Heart left ventricle (tissue), 13 donors: Measurements from ENCODE around the gene REPIN1.

ENCODE experiments used
- POLR2A ChIP-seq, 2 donors: fragments of 450-650 bp; IDR thresholded peaks; one replicate each; pipeline ENCODE4 v1.6.1; 2017; ENCODE audit warnings: antibody characterized with exemption in 2 of 2, mild to moderate bottlenecking in 2 of 2, moderate library complexity in 2 of 2
- TF ChIP-seq, protein P1 (sequence below), 12 donors: fragments of 200-600 bp; sonication (generic) in 4 of 12; IDR thresholded peaks; one replicate each; pipeline versions ENCODE4 v1.5.0 to v1.8.0; 2018 to 2022; ENCODE audit warnings: antibody characterized with exemption in 12 of 12, mild to moderate bottlenecking in 5 of 12
- donor health status: ischemic (EF 13 %, LVEDD 7.1; RV severe dilation, severe dysfunction).
- donor health status: DM: no; HTN: yes; CAD: no.
- donor health status: DM: no; HTN: no; CAD: no.
- donor health status: ischemic (EF 25% LVEDD 6.9; RV normal size, moderate dysfunction).
- donor health status: ischemic (EF 25% LVEDD 5.7; RV mildly dilated, moderate dysfunction).
- donor health status: ischemic (EF 35%, LVEDD 5.7; RV mildly dilated, moderate dysfunction).
- donor health status: nonischemic (EF 11% LVEDD 7.7; RV severe dilation, severe dysfunction).
- donor health status: DM: yes; HTN: yes; CAD: no.
- donor health status: PGD.
- donor health status: ischemic (EF 29% LVEDD 5.4; RV normal size, mild dysfunction).
- donor health status: nonischemic (EF 23%, LVEDD 6.1; RV moderate dilation, normal function).

DNA sequence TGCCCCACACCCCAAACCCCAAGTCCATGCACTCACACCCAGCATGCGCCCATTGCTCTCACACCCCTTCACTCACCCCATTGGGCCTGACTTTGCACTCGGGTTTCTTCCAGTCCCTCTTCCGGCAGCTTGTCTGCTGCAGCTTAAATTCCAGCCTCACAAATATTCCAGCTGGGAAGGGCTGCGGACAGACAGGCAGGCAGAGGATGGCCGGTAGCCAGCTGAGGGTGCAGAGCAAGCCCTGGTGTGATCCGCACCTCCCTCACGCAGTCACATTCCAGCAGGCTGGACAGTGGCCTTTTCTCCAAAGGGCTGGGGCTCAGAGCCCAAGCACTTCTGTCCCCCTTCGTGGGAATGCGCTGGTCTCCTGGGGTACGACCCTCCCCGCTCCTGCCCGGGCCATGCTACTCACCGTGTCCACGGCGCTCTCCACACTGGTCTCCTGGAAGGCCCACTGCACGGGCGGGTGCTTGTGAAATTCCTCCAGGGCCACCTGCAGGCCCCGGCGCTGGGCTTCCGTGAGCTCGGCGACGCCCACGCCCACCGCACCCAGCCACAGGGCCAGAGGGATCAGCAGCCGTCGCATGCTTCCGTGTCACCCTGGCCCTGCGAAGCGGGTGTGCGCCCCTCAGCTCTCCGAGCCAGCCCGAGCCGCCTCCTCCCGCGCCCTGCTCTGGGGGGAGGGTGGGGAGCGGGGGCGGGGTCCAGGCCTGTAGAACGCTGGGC is 28.4 kb upstream of the REPIN1 start:
- TF ChIP-seq, protein P1, sequence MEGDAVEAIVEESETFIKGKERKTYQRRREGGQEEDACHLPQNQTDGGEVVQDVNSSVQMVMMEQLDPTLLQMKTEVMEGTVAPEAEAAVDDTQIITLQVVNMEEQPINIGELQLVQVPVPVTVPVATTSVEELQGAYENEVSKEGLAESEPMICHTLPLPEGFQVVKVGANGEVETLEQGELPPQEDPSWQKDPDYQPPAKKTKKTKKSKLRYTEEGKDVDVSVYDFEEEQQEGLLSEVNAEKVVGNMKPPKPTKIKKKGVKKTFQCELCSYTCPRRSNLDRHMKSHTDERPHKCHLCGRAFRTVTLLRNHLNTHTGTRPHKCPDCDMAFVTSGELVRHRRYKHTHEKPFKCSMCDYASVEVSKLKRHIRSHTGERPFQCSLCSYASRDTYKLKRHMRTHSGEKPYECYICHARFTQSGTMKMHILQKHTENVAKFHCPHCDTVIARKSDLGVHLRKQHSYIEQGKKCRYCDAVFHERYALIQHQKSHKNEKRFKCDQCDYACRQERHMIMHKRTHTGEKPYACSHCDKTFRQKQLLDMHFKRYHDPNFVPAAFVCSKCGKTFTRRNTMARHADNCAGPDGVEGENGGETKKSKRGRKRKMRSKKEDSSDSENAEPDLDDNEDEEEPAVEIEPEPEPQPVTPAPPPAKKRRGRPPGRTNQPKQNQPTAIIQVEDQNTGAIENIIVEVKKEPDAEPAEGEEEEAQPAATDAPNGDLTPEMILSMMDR (IDR thresholded peaks at IDR 0.05) = no peak
- no peak for TF ChIP-seq POLR2A (IDR thresholded peaks at IDR 0.05)
